Stomach (tissue), 4 donors: ENCODE data around the gene PRR33.

Source experiments
- CTCF ChIP-seq, 7 experiments: fragments of 450-650 bp in 4 of 7; fragments of 200-600 bp in 3 of 7; sonication (generic) in 3 of 7; IDR thresholded peaks; one replicate each; pipeline ENCODE4 v1.5.1; 2016 to 2019; ENCODE audit warnings: antibody characterized with exemption in 7 of 7, control low read depth in 2 of 7, mild to moderate bottlenecking in 1 of 7
- EP300 ChIP-seq: sonication (generic); formaldehyde crosslinking; IDR thresholded peaks from one replicate; pipeline ENCODE4 v1.6.1; 2017; ENCODE audit warnings: antibody characterized with exemption
- POLR2A ChIP-seq, 4 donors: fragments of 450-650 bp; IDR thresholded peaks; one replicate each; pipeline ENCODE4 v1.6.1; 2016; ENCODE audit warnings: antibody characterized with exemption in 4 of 4, control low read depth in 2 of 4, mild to moderate bottlenecking in 1 of 4, moderate library complexity in 1 of 4
- POLR2AphosphoS5 ChIP-seq, 3 donors: sonication (generic); formaldehyde crosslinking; IDR thresholded peaks; one replicate each; pipeline ENCODE4 v1.6.1; 2016; ENCODE audit warnings: antibody characterized with exemption in 3 of 3

- TF ChIP-seq CTCF (IDR thresholded peaks at IDR 0.05) (no peak), EP300 (no peak), POLR2A (IDR thresholded peaks at IDR 0.05) (no peak), POLR2AphosphoS5 (IDR thresholded peaks at IDR 0.05) (no peak)
Measured at GRCh38 chr11:1888347-1888753, 3.3 kb downstream of the PRR33 start.
